CD14-positive monocyte (primary cell): Measurements from ENCODE around the gene CEP250. TPM values are rescaled to one million over a fixed set of nuclear protein-coding genes. Genes with fewer than 3 reads are reported as not detected.
A peak's percentile ranks its signal among the peaks of the same experiment; 100 is the strongest.

ENCODE experiments used
- DNase-seq, 3 donors: peaks; one replicate each; pipeline ENCODE4 v3.0.0-alpha.2; 2011 to 2022
- H2AFZ ChIP-seq: 2 replicates; pipeline ENCODE4 v1.6.0; 2012; ENCODE audit warnings: mild to moderate bottlenecking, low read depth, low read length, inconsistent platforms; ENCODE audit not compliant: insufficient read depth, poor library complexity, severe bottlenecking
- H3K27ac ChIP-seq, 2 donors: 1 replicate in 1 of 2; 2 replicates in 1 of 2; pipeline ENCODE4 v1.5.1; 2012 to 2013; ENCODE audit warnings: low read length in 2 of 2, control low read depth in 1 of 2, inconsistent platforms in 1 of 2, low read depth in 1 of 2, mild to moderate bottlenecking in 1 of 2
- H3K27me3 ChIP-seq, 2 donors: one replicate each; pipeline versions ENCODE4 v1.6.0 to v1.6.1; 2011 to 2013; ENCODE audit warnings: low read length in 2 of 2; ENCODE audit not compliant: control insufficient read depth in 2 of 2, insufficient read depth in 2 of 2
- H3K36me3 ChIP-seq, 2 donors: replicated peaks in 1 of 2; 1 replicate in 1 of 2; 2 replicates in 1 of 2; pipeline versions ENCODE4 v1.5.1 to v1.6.1; 2012 to 2013; ENCODE audit warnings: low read length in 2 of 2, control low read depth in 1 of 2, inconsistent platforms in 1 of 2, mild to moderate bottlenecking in 1 of 2; ENCODE audit not compliant: insufficient read depth in 2 of 2, control insufficient read depth in 1 of 2
- H3K4me1 ChIP-seq, 2 donors: 1 replicate in 1 of 2; 2 replicates in 1 of 2; pipeline versions ENCODE4 v1.5.1 to v1.6.1; 2012 to 2013; ENCODE audit warnings: low read length in 2 of 2, control low read depth in 1 of 2, inconsistent platforms in 1 of 2, mild to moderate bottlenecking in 1 of 2, moderate library complexity in 1 of 2; ENCODE audit not compliant: insufficient read depth in 2 of 2, control insufficient read depth in 1 of 2
- H3K4me2 ChIP-seq: replicated peaks from 2 replicates; pipeline ENCODE3; 2012; ENCODE audit warnings: low read length, moderate library complexity, mild to moderate bottlenecking; ENCODE audit not compliant: poor library complexity, severe bottlenecking; ENCODE audit errors: extremely low read depth
- H3K4me3 ChIP-seq, 3 experiments: fragments of 200-600 bp in 1 of 3; sonication (generic) in 1 of 3; replicated peaks in 1 of 3; 1 replicate in 2 of 3; 2 replicates in 1 of 3; pipeline ENCODE4 v1.5.1; 2011 to 2013; ENCODE audit warnings: low read length in 3 of 3, mild to moderate bottlenecking in 3 of 3, control low read depth in 2 of 3, low read depth in 2 of 3, inconsistent platforms in 1 of 3, moderate library complexity in 1 of 3
- H3K79me2 ChIP-seq: 2 replicates; pipeline ENCODE4 v1.6.0; 2012; ENCODE audit warnings: mild to moderate bottlenecking, control low read depth, inconsistent platforms, low read length, moderate library complexity; ENCODE audit not compliant: insufficient read depth
- H3K9ac ChIP-seq: 2 replicates; pipeline ENCODE4 v1.6.0; 2017; ENCODE audit warnings: low read length, mild to moderate bottlenecking; ENCODE audit not compliant: insufficient read depth, poor library complexity, severe bottlenecking
- H3K9me3 ChIP-seq, 2 donors: replicated peaks in 1 of 2; 1 replicate in 1 of 2; 2 replicates in 1 of 2; pipeline versions ENCODE4 v1.5.1 to v1.6.1; 2012 to 2013; ENCODE audit warnings: low read length in 2 of 2, control low read depth in 1 of 2; ENCODE audit not compliant: control insufficient read depth in 1 of 2, insufficient read depth in 1 of 2
- H4K20me1 ChIP-seq: 2 replicates; pipeline ENCODE4 v1.6.0; 2012; ENCODE audit warnings: mild to moderate bottlenecking, low read length, control low read depth, moderate library complexity; ENCODE audit not compliant: insufficient read depth
- H3K27ac Mint-ChIP-seq, 7 donors: one replicate each; pipeline ENCODE4 v1.8.0; 2020; ENCODE audit warnings: mild to moderate bottlenecking in 7 of 7, mixed read lengths in 7 of 7, moderate library complexity in 6 of 7, inconsistent platforms in 2 of 7
- H3K27me3 Mint-ChIP-seq, 3 donors: one replicate each; pipeline ENCODE4 v1.8.0; 2021 to 2022; ENCODE audit warnings: low read depth in 3 of 3, mild to moderate bottlenecking in 3 of 3, mixed read lengths in 3 of 3, moderate library complexity in 3 of 3, inconsistent platforms in 1 of 3
- H3K36me3 Mint-ChIP-seq, 2 donors: one replicate each; pipeline ENCODE4 v1.8.0; 2020; ENCODE audit warnings: mixed read lengths in 2 of 2, inconsistent platforms in 1 of 2, mild to moderate bottlenecking in 1 of 2
- H3K4me1 Mint-ChIP-seq: one replicate; pipeline ENCODE4 v1.8.0; 2020; ENCODE audit warnings: mild to moderate bottlenecking, mixed read lengths
- H3K4me3 Mint-ChIP-seq, 2 donors: one replicate each; pipeline ENCODE4 v1.8.0; 2020; ENCODE audit warnings: mild to moderate bottlenecking in 2 of 2, mixed read lengths in 2 of 2, moderate library complexity in 1 of 2
- H3K9me3 Mint-ChIP-seq, 7 donors: one replicate each; pipeline ENCODE4 v1.8.0; 2020 to 2022; ENCODE audit warnings: mixed read lengths in 7 of 7, mild to moderate bottlenecking in 6 of 7, moderate library complexity in 6 of 7, inconsistent platforms in 2 of 7
- WGBS: methylation state at CpG from one replicate; pipeline ENCODE4 v1.1.5; 2013; ENCODE audit warnings: missing lambda C conversion rate; ENCODE audit not compliant: insufficient coverage; 5-methylcytosine and 5-hydroxymethylcytosine counted together
- intact Hi-C, 2 donors: fragments of 100-400 bp; cut with micrococcal nuclease; formaldehyde crosslinking; loops; one replicate each; pipeline versions ENCODE4 v1.15.0 to v1.15.1; 2023
- polyA plus RNA-seq, 3 donors: library from polyadenylated mRNA; depleted of rRNA in 1 of 3; unstranded in 2 of 3; stranded (reverse) in 1 of 3; fragments of 300-500 nt in 2 of 3; fragments of >200 nt in 1 of 3; fragmentation: Illumina TruSeq in 2 of 3; gene quantifications; 1 replicate in 2 of 3; 2 replicates in 1 of 3; pipeline ENCODE4 v1.2.3, GENCODE V29; 2012 to 2021
- TF ChIP-seq, protein P1 (sequence below): fragments of 200-600 bp; IDR thresholded peaks from one replicate; pipeline ENCODE4 v1.8.0; 2022; ENCODE audit warnings: antibody characterized with exemption, mild to moderate bottlenecking

The CEP250 gene
- polyA plus RNA-seq, 3 donors: 0.81 to 5.9 (median 1.2) TPM

GRCh38 chr20:35508493-35509218, 53.3 kb downstream of the CEP250 start:
- Histone ChIP-seq H3K36me3 (peaks cover 82 to 100% of the 10 kb centered on the region in 2 donors), H4K20me1 (no peaks in the 10 kb centered on the region), H3K9me3 (no peaks in the 10 kb centered on the region), H3K9ac (no peak overlapping the region), H3K4me2 (no peak overlapping the region), H3K4me1 (no peaks in the 10 kb centered on the region), H2AFZ (no peak overlapping the region), H3K27me3 (no peaks in the 10 kb centered on the region), H3K4me3 (no peak overlapping the region), H3K27ac (no peak overlapping the region), H3K79me2 (no peaks in the 10 kb centered on the region)
- TF ChIP-seq, protein P1, sequence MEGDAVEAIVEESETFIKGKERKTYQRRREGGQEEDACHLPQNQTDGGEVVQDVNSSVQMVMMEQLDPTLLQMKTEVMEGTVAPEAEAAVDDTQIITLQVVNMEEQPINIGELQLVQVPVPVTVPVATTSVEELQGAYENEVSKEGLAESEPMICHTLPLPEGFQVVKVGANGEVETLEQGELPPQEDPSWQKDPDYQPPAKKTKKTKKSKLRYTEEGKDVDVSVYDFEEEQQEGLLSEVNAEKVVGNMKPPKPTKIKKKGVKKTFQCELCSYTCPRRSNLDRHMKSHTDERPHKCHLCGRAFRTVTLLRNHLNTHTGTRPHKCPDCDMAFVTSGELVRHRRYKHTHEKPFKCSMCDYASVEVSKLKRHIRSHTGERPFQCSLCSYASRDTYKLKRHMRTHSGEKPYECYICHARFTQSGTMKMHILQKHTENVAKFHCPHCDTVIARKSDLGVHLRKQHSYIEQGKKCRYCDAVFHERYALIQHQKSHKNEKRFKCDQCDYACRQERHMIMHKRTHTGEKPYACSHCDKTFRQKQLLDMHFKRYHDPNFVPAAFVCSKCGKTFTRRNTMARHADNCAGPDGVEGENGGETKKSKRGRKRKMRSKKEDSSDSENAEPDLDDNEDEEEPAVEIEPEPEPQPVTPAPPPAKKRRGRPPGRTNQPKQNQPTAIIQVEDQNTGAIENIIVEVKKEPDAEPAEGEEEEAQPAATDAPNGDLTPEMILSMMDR: no peak
- Mint-ChIP-seq H3K4me1 (no peaks in the 10 kb centered on the region), H3K9me3 (peaks cover 0 to 2% (median 0%) of the 10 kb centered on the region in 7 donors), H3K4me3 (no peak overlapping the region), H3K36me3 (peaks cover 81 to 94% of the 10 kb centered on the region in 2 donors), H3K27ac (peak overlapping the region in 1 of 7 donors; percentile 48), H3K27me3 (no peaks in the 10 kb centered on the region)
- WGBS: 96% methylated on average over 4 of the region's 10 CpGs
- intact Hi-C loops: no loop called here
- no peak for DNase-seq

GRCh38 chr20:35510951-35511735, 55.7 kb downstream of the CEP250 start:
- no peak overlapping the region for H3K27ac Mint-ChIP-seq
- Histone ChIP-seq H3K4me3 (no peak overlapping the region), H3K27ac (no peak overlapping the region), H3K4me1 (no peaks in the 10 kb centered on the region), H3K9ac (no peak overlapping the region), H3K27me3 (no peaks in the 10 kb centered on the region), H3K4me2 (no peak overlapping the region), H4K20me1 (no peaks in the 10 kb centered on the region), H3K9me3 (no peaks in the 10 kb centered on the region), H3K79me2 (no peaks in the 10 kb centered on the region), H3K36me3 (peaks cover 71 to 97% of the 10 kb centered on the region in 2 donors), H2AFZ (no peak overlapping the region)
- 100% methylated on average over 7 of the region's 12 CpGs for WGBS
- TF ChIP-seq, protein P1: no peak
- peaks cover 0 to 2% (median 0%) of the 10 kb centered on the region in 3 donors for H3K27me3 Mint-ChIP-seq
- intact Hi-C loops: no loop called here
- no peak overlapping the region for H3K4me3 Mint-ChIP-seq
- DNase-seq: no peak
- peaks cover 73 to 82% of the 10 kb centered on the region in 2 donors for H3K36me3 Mint-ChIP-seq
- H3K9me3 Mint-ChIP-seq: peaks cover 0 to 2% (median 0%) of the 10 kb centered on the region in 7 donors
- H3K4me1 Mint-ChIP-seq: no peaks in the 10 kb centered on the region
